Endothelial cell (in vitro differentiated cells): Measurements from ENCODE around the gene PDE10A. TPM values are rescaled to one million over a fixed set of nuclear protein-coding genes. Genes with fewer than 3 reads are reported as not detected.
A peak's percentile ranks its signal among the peaks of the same experiment; 100 is the strongest.

Experiments
- DNase-seq: peaks from one replicate; pipeline ENCODE4 v3.0.0; 2021; ENCODE audit warnings: low spot score
- H3K27ac Mint-ChIP-seq: one replicate; pipeline ENCODE4 v1.8.0; 2021; ENCODE audit warnings: mixed read lengths, inconsistent platforms; ENCODE audit not compliant: unreplicated experiment
- H3K27me3 Mint-ChIP-seq: one replicate; pipeline ENCODE4 v1.8.0; 2021; ENCODE audit warnings: mild to moderate bottlenecking, moderate library complexity, mixed read lengths, inconsistent platforms; ENCODE audit not compliant: unreplicated experiment
- H3K36me3 Mint-ChIP-seq: one replicate; pipeline ENCODE4 v1.8.0; 2021; ENCODE audit warnings: mild to moderate bottlenecking, low read depth, mixed read lengths, inconsistent platforms; ENCODE audit not compliant: unreplicated experiment
- H3K4me1 Mint-ChIP-seq: one replicate; pipeline ENCODE4 v1.8.0; 2021; ENCODE audit warnings: mild to moderate bottlenecking, mixed read lengths, inconsistent platforms; ENCODE audit not compliant: unreplicated experiment
- H3K4me3 Mint-ChIP-seq: one replicate; pipeline ENCODE4 v1.8.0; 2021; ENCODE audit warnings: mild to moderate bottlenecking, mixed read lengths, inconsistent platforms; ENCODE audit not compliant: unreplicated experiment
- H3K9me3 Mint-ChIP-seq: one replicate; pipeline ENCODE4 v1.8.0; 2021; ENCODE audit warnings: mixed read lengths, inconsistent platforms; ENCODE audit not compliant: unreplicated experiment
- total RNA-seq: library from RNA; stranded (reverse); fragmentation: NEBNext Ultra II Directional; extraction: Animal tissue kit (Norgen Biotek cat#: 25700); gene quantifications from one replicate; pipeline ENCODE4 v1.2.1, GENCODE V29; 2021; ENCODE audit not compliant: unreplicated experiment
- TF ChIP-seq, protein P1 (sequence below): fragments of 200-600 bp; sonication (generic); IDR thresholded peaks from one replicate; pipeline ENCODE4 v1.5.0; 2021; ENCODE audit warnings: antibody characterized with exemption; ENCODE audit not compliant: unreplicated experiment

PDE10A gene
- total RNA-seq, 1 donor from 2014 or later, result 11.5 TPM

DNA sequence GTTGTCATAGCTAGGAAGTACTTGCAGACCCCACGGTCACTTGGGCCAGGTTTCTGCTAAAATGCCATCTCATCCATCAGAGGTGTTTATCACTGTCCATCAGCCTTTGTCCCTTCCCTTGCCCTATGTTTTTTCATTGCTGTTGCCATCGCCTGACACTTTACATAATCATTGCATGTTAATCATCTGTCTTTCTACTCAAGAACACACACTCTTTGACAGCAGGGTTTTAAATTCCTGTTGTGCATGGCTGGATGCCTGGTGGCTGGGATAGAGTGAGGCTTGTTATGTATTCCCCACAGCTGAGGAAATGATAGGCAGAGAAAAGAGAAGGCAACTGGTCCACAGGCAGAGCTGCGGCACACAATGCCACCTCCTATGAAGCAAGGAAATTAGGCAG, 341.9 kb downstream of the PDE10A start:
- no peak for DNase-seq
- peaks cover 7% of the 10 kb centered on the region for H3K36me3 Mint-ChIP-seq
- peaks cover 8% of the 10 kb centered on the region for H3K9me3 Mint-ChIP-seq
- no peaks in the 10 kb centered on the region for H3K4me1 Mint-ChIP-seq
- H3K27me3 Mint-ChIP-seq, result peaks cover 5% of the 10 kb centered on the region
- no peak overlapping the region for H3K4me3 Mint-ChIP-seq
- TF ChIP-seq, protein P1, sequence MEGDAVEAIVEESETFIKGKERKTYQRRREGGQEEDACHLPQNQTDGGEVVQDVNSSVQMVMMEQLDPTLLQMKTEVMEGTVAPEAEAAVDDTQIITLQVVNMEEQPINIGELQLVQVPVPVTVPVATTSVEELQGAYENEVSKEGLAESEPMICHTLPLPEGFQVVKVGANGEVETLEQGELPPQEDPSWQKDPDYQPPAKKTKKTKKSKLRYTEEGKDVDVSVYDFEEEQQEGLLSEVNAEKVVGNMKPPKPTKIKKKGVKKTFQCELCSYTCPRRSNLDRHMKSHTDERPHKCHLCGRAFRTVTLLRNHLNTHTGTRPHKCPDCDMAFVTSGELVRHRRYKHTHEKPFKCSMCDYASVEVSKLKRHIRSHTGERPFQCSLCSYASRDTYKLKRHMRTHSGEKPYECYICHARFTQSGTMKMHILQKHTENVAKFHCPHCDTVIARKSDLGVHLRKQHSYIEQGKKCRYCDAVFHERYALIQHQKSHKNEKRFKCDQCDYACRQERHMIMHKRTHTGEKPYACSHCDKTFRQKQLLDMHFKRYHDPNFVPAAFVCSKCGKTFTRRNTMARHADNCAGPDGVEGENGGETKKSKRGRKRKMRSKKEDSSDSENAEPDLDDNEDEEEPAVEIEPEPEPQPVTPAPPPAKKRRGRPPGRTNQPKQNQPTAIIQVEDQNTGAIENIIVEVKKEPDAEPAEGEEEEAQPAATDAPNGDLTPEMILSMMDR, result no peak
- H3K27ac Mint-ChIP-seq, result no peak overlapping the region

DNA sequence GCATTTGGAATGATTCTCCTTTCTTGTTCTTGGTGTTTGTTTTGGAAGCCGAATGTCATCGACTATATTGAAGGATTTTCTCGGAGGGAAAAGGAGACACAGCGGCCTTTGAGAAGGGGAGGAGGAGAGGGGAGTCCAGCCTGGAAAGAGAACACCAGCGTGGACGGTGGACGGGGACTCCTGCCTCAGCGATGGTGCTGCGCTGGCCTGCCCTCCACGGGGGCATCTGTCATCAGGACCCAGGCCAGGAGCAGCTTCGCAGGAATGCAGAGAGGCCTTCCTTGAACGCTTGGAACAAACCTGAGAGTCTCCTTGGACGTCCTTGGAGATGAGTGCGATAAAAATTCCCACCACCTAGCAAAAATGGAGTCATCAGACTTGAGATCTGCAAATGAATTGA, 345.3 kb downstream of the PDE10A start:
- Mint-ChIP-seq H3K36me3 (peaks cover 6% of the 10 kb centered on the region), H3K27ac (no peak overlapping the region), H3K9me3 (peaks cover 8% of the 10 kb centered on the region), H3K27me3 (no peaks in the 10 kb centered on the region), H3K4me3 (no peak overlapping the region), H3K4me1 (no peaks in the 10 kb centered on the region)
- DNase-seq, result no peak
- TF ChIP-seq, protein P1, result no peak

DNA sequence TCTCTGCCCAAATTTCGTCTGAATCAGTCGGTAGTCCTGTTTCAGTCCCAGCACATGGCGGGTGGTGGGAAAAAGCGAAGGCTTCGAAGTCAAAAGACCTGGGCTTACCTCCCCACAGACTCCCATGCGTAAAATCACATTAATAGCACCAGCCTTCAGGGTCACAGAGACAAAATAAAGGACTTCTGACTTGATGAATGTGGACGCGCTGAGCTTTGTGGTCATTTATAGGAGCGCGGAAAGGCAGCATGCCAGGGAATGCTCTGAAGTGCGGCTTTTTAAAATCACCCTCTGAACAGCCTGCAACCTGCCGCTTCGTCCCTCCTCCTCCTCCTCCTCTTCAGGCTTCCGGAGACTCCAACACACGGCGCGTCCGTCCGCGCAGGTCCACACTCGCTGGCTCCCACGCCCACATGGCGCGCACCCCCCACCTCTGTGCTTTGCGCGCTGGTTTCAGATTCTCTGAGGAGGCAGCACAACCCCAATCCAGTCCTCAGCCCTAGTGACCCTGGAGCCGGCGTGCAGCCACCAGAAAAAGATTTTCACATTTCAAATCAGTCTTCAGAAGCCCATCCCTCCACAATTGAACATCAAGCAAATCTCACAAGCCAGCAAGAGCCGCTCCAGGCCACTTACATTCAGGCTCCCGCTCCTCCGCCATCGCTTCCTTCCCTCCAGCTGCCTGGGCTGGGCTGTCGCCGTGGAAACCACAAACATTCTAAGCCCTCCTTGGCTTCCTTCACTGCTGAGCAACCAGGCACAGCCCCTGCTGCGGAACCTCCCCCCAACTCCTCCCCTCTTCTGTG, 353.9 kb downstream of the PDE10A start, which contains the start of gene C6orf118:
TSS of gene C6orf118 (minus strand) at position 680 of the 806 bp plus-strand sequence. CDS start at position 661, 19 bp downstream.
- peak; percentile 84 for DNase-seq
- Mint-ChIP-seq H3K36me3 (no peaks in the 10 kb centered on the region), H3K27me3 (peaks cover 5% of the 10 kb centered on the region), H3K27ac (peak within 1 kb of the TSS; percentile 93), H3K9me3 (no peaks in the 10 kb centered on the region), H3K4me1 (peaks cover 5% of the 10 kb centered on the region), H3K4me3 (peak within 1 kb of the TSS; percentile 89)
- TF ChIP-seq, protein P1, result no peak

DNA sequence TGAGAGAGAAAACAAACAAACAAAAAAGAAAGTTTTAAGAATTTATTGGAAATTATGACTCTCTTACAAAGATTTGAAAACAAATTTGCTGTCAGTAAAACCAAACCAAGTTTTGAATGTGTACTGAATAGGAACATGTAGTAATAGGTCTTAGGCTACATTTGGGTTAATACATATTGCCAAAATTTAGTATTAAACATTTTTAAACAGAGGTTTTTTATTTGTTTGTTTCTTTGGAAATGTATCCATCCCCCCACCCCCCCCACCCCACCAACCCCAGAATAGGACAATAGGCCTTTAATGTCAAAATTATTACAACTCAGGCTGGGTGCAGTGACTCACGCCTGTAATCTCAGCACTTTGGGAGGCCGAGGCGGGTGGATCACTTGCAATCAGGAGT, 356.1 kb downstream of the PDE10A start:
- Mint-ChIP-seq H3K27ac (no peak overlapping the region), H3K4me1 (peaks cover 5% of the 10 kb centered on the region), H3K27me3 (peaks cover 8% of the 10 kb centered on the region), H3K9me3 (no peaks in the 10 kb centered on the region), H3K4me3 (no peak overlapping the region), H3K36me3 (no peaks in the 10 kb centered on the region)
- TF ChIP-seq, protein P1, result no peak
- no peak for DNase-seq
